HepG2 (cell line): Measurements from ENCODE around the gene OR6C76. TPM values are rescaled to one million over a fixed set of nuclear protein-coding genes. Genes with fewer than 3 reads are reported as not detected.
"Not testable (repeated sequence)": the region's sequence is repeated elsewhere in the genome, so short reads cannot be mapped to it uniquely, and the experiment has no call there.

Source experiments
- ATAC-seq: fragments of 200-7000 bp; cut with Tn5 transposase; 3 replicates; pipeline ENCODE4 v1.9.1; 2020; ENCODE audit warnings: mild to moderate bottlenecking, moderate library complexity
- BruUV-seq: library from RNA; stranded (reverse); fragments of 400-500 nt; replicated peaks from 2 replicates; lab custom pipeline; 2021; lab: Mats Ljungman, UMichigan
- CTCF ChIA-PET: fragments of 300-600 bp; formaldehyde crosslinking; extraction: SDS; loops from one replicate; lab custom pipeline; 2021; ENCODE audit warnings: low total read pairs, inconsistent platforms, low intra/inter-chr PET ratio; lab: Yijun Ruan, JAX
- POLR2A ChIA-PET: fragments of 350-600 bp; sonication (Branson Sonifier 250); formaldehyde crosslinking; loops from one replicate; lab custom pipeline; 2020; ENCODE audit warnings: antibody characterized with exemption, inconsistent platforms; lab: Yijun Ruan, JAX
- DNase-seq: peaks from one replicate; pipeline ENCODE4 v3.0.0-alpha.2; 2015; ENCODE audit warnings: low spot score
- FAIRE-seq: peaks from 3 replicates; lab custom pipeline; 2011; peaks lifted over from hg19 to GRCh38; lab: Jason Lieb, UNC
- H2AFZ ChIP-seq: one replicate; pipeline ENCODE4 v1.6.1; 2011; ENCODE audit warnings: low read length, inconsistent platforms
- H3K27ac ChIP-seq: fragments of 300-600 bp; 3 replicates; pipeline ENCODE4 v1.8.0; 2011; ENCODE audit warnings: mixed run types, mild to moderate bottlenecking, mixed read lengths, low read length, inconsistent platforms; ENCODE audit not compliant: insufficient read depth; ENCODE audit errors: extremely low read length
- H3K27me3 ChIP-seq, 2 experiments: fragments of 200-600 bp in 1 of 2; 2 replicates in 1 of 2; 3 replicates in 1 of 2; pipeline versions ENCODE4 v1.6.0 to v1.8.0; 2011; ENCODE audit warnings: low read length in 2 of 2, mild to moderate bottlenecking in 2 of 2, moderate library complexity in 2 of 2, inconsistent platforms in 1 of 2; ENCODE audit not compliant: insufficient read depth in 2 of 2, control insufficient read depth in 1 of 2
- H3K36me3 ChIP-seq, 2 experiments: fragments of 200-600 bp in 1 of 2; replicated peaks in 1 of 2; 2 replicates in 1 of 2; 3 replicates in 1 of 2; pipeline versions ENCODE4 v1.5.1 to v1.8.0; 2011; ENCODE audit warnings: low read length in 2 of 2, inconsistent platforms in 1 of 2; ENCODE audit not compliant: insufficient read depth in 2 of 2, control insufficient read depth in 1 of 2
- H3K4me1 ChIP-seq: 2 replicates; pipeline ENCODE4 v1.5.1; 2012; ENCODE audit warnings: low read length, inconsistent platforms; ENCODE audit not compliant: insufficient read depth
- H3K4me2 ChIP-seq: 2 replicates; pipeline ENCODE4 v1.6.0; 2011; ENCODE audit warnings: low read depth, low read length, inconsistent platforms
- H3K4me3 ChIP-seq, 3 experiments: fragments of 200-600 bp in 1 of 3; sonication (generic), shearing (Covaris generic) in 1 of 3; replicated peaks in 1 of 3; 2 replicates each; pipeline ENCODE4 v1.5.1; 2011 to 2016; ENCODE audit warnings: low read length in 3 of 3, inconsistent platforms in 2 of 3, low read depth in 2 of 3, mild to moderate bottlenecking in 2 of 3, control low read depth in 1 of 3, mixed read lengths in 1 of 3; ENCODE audit not compliant: insufficient read depth in 1 of 3
- H3K79me2 ChIP-seq: one replicate; pipeline ENCODE4 v1.6.1; 2011; ENCODE audit warnings: low read length, inconsistent platforms; ENCODE audit not compliant: insufficient read depth
- H3K9ac ChIP-seq: 2 replicates; pipeline ENCODE4 v1.6.0; 2011; ENCODE audit warnings: mild to moderate bottlenecking, low read depth, low read length, inconsistent platforms; ENCODE audit not compliant: insufficient read depth
- H3K9me3 ChIP-seq: 2 replicates; pipeline ENCODE4 v1.5.1; 2012; ENCODE audit warnings: mild to moderate bottlenecking, low read length
- H4K20me1 ChIP-seq: 2 replicates; pipeline ENCODE4 v1.6.0; 2011; ENCODE audit warnings: inconsistent platforms, mild to moderate bottlenecking, low read length, moderate library complexity; ENCODE audit not compliant: insufficient read depth
- ADNP ChIP-seq: sonication (generic); formaldehyde crosslinking; IDR thresholded peaks from 2 replicates; pipeline ENCODE4 v1.4.0; 2020; ENCODE audit warnings: missing genetic modification reagents
- KAT8 ChIP-seq: IDR thresholded peaks from 2 replicates; pipeline ENCODE4 v1.6.1; 2016; ENCODE audit warnings: missing genetic modification reagents, missing compliant biosample characterization
- ZBTB37 ChIP-seq: sonication (generic); formaldehyde crosslinking; IDR thresholded peaks from 2 replicates; pipeline ENCODE4 v1.4.0; 2020; ENCODE audit warnings: mild to moderate bottlenecking, missing genetic modification reagents
- ZNF605 ChIP-seq: sonication (generic); formaldehyde crosslinking; IDR thresholded peaks from 2 replicates; pipeline ENCODE4 v1.8.0; 2022; ENCODE audit warnings: mild to moderate bottlenecking, missing genetic modification reagents
- WGBS: methylation state at CpG from one replicate; pipeline ENCODE4 v1.1.6; 2017; ENCODE audit warnings: low lambda C conversion rate; 5-methylcytosine and 5-hydroxymethylcytosine counted together
- in situ Hi-C: cut with HindIII; loops from 2 replicates; pipeline ENCODE4 v1.10.0; 2017; ENCODE audit warnings: low pct_unique_long_range_greater_than_20kb; ENCODE audit not compliant: extremely low pct_ligation_motif_present
- intact Hi-C: fragments of 100-400 bp; cut with micrococcal nuclease; formaldehyde crosslinking; loops from one replicate; pipeline ENCODE4 v1.10.0; 2022; ENCODE audit not compliant: unreplicated experiment
- polyA plus RNA-seq, 8 experiments: library from polyadenylated mRNA; depleted of rRNA in 3 of 8; stranded (reverse) in 7 of 8; unstranded in 1 of 8; fragments of >200 nt; fragmentation: Illumina TruSeq in 4 of 8; extraction: Trizol in 4 of 8; gene quantifications; 2 replicates each; pipeline versions ENCODE4 v1.2.1 to v1.2.3, GENCODE V29; 2011 to 2016; ENCODE audit warnings: low read depth in 4 of 8, missing spikeins in 1 of 8, mixed read lengths in 1 of 8; ENCODE audit not compliant: insufficient read depth in 1 of 8
- total RNA-seq, 5 experiments: library from RNA; depleted of rRNA; stranded (reverse); fragments of >200 nt; fragmentation: Illumina TruSeq; extraction: Trizol; gene quantifications; 2 replicates each; pipeline ENCODE4 v1.2.3, GENCODE V29; 2016; ENCODE audit warnings: low read depth in 1 of 5

The OR6C76 gene
- total and polyA plus RNA-seq, 2 of the 13 experiments (the other 11 are each of a cell fraction or from before 2014, with no cell fraction given): not detected

- TF ChIP-seq ZNF605 (CRISPR knock-in tag) (no peak), ADNP (no peak), KAT8 (no peak), ZBTB37 (CRISPR knock-in tag) (no peak)
Observed at GRCh38 chr12:55428331-55429243, 2.5 kb downstream of the OR6C76 start (continued).

DNA sequence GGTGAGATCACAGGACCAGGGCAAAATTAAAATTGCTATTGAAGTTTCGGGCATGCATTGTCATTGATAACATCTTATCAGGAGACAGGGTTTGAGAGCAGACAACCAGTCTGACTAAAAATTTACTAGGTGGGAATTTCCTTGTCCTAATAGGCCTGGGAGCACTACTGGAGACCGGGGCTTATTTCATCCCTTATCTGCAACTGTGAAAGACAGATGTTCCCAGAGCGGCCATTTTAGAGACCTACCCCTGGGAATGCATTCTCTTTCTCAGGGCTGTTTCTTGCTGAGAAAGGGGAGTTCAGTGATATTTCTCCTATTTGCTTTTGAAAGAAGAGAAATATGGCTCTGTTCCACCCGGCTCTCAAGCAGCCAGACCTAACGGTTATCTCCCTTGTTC is 15.2 kb downstream of the OR6C76 start:
- H3K36me3 ChIP-seq, CTCF ChIA-PET, H3K4me3 ChIP-seq, H4K20me1 ChIP-seq, BruUV-seq, H3K9ac ChIP-seq, DNase-seq, H3K27me3 ChIP-seq, H2AFZ ChIP-seq, H3K4me2 ChIP-seq, FAIRE-seq, intact Hi-C loops, POLR2A ChIA-PET, H3K27ac ChIP-seq, H3K9me3 ChIP-seq, ATAC-seq, H3K4me1 ChIP-seq, H3K79me2 ChIP-seq: not testable (repeated sequence)
- 30% methylated on average over 5 of the region's 5 CpGs for WGBS
- in situ Hi-C loops: loop anchor here (25.0 kb wide), 1 partner anchor 254 kb away; no protein-coding TSS in a partner anchor
